Measurements from ENCODE around the gene IGSF9. TPM values are rescaled to one million over a fixed set of nuclear protein-coding genes. Genes with fewer than 3 reads are reported as not detected.

The IGSF9 gene
- total and polyA plus RNA-seq, 2 experiments from 2014 or later = 10.3 to 27.6 TPM

- no peaks in the 10 kb centered on the region for H3K36me3 ChIP-seq (ENCODE audit: insufficient read depth)
- ATAC-seq (no peak), DNase-seq (ENCODE audit: low spot score) (no peak)
- no peak overlapping the region for H3K4me3 ChIP-seq
- H3F3A ChIP-seq (replicated peaks; ENCODE audit: low read depth) = no peaks in the 10 kb centered on the region
- no peaks in the 10 kb centered on the region for H3K79me2 ChIP-seq (replicated peaks; ENCODE audit: insufficient read depth)
- H3K27ac Mint-ChIP-seq = no peak overlapping the region
- H3K4me3 Mint-ChIP-seq = no peak overlapping the region
- H3K27me3 Mint-ChIP-seq (ENCODE audit: insufficient read depth, low read depth, poor library complexity) = peaks cover 6% of the 10 kb centered on the region
- H2AFZ ChIP-seq = no peak overlapping the region
- 0 out of 2 replicates have a peak, but pooled peaks cover 5% of the 10 kb centered on the region for H3K9me2 ChIP-seq (ENCODE audit: insufficient read depth)
- TF ChIP-seq EZH2 (IDR thresholded peaks at IDR 0.05; ENCODE audit: low read depth, unreplicated experiment) (no peak), ZNF114 (CRISPR knock-in tag; IDR thresholded peaks at IDR 0.05) (no peak), REST (IDR thresholded peaks at IDR 0.05; ENCODE audit: unreplicated experiment) (no peak), STAT1 (IDR thresholded peaks at IDR 0.05; ENCODE audit: unreplicated experiment) (no peak), EZH2phosphoT487 (IDR thresholded peaks at IDR 0.05; ENCODE audit: unreplicated experiment) (no peak), CREB1 (CRISPR knock-in tag; IDR thresholded peaks at IDR 0.05; ENCODE audit: low read depth) (no peak), ETS1 (IDR thresholded peaks at IDR 0.05) (no peak), NANOG (IDR thresholded peaks at IDR 0.05; ENCODE audit: borderline replicate concordance) (no peak), JUNB (IDR thresholded peaks at IDR 0.05; ENCODE audit: unreplicated experiment) (no peak), POLR2AphosphoS5 (IDR thresholded peaks at IDR 0.05; ENCODE audit: low read depth) (no peak), ZNF331 (CRISPR knock-in tag; IDR thresholded peaks at IDR 0.05; ENCODE audit: low read depth) (no peak), CTCF (conservative IDR thresholded peaks at IDR 0.05; ENCODE audit: low read depth in 2 of 2) (no peak)
- TF ChIP-seq, protein P1, sequence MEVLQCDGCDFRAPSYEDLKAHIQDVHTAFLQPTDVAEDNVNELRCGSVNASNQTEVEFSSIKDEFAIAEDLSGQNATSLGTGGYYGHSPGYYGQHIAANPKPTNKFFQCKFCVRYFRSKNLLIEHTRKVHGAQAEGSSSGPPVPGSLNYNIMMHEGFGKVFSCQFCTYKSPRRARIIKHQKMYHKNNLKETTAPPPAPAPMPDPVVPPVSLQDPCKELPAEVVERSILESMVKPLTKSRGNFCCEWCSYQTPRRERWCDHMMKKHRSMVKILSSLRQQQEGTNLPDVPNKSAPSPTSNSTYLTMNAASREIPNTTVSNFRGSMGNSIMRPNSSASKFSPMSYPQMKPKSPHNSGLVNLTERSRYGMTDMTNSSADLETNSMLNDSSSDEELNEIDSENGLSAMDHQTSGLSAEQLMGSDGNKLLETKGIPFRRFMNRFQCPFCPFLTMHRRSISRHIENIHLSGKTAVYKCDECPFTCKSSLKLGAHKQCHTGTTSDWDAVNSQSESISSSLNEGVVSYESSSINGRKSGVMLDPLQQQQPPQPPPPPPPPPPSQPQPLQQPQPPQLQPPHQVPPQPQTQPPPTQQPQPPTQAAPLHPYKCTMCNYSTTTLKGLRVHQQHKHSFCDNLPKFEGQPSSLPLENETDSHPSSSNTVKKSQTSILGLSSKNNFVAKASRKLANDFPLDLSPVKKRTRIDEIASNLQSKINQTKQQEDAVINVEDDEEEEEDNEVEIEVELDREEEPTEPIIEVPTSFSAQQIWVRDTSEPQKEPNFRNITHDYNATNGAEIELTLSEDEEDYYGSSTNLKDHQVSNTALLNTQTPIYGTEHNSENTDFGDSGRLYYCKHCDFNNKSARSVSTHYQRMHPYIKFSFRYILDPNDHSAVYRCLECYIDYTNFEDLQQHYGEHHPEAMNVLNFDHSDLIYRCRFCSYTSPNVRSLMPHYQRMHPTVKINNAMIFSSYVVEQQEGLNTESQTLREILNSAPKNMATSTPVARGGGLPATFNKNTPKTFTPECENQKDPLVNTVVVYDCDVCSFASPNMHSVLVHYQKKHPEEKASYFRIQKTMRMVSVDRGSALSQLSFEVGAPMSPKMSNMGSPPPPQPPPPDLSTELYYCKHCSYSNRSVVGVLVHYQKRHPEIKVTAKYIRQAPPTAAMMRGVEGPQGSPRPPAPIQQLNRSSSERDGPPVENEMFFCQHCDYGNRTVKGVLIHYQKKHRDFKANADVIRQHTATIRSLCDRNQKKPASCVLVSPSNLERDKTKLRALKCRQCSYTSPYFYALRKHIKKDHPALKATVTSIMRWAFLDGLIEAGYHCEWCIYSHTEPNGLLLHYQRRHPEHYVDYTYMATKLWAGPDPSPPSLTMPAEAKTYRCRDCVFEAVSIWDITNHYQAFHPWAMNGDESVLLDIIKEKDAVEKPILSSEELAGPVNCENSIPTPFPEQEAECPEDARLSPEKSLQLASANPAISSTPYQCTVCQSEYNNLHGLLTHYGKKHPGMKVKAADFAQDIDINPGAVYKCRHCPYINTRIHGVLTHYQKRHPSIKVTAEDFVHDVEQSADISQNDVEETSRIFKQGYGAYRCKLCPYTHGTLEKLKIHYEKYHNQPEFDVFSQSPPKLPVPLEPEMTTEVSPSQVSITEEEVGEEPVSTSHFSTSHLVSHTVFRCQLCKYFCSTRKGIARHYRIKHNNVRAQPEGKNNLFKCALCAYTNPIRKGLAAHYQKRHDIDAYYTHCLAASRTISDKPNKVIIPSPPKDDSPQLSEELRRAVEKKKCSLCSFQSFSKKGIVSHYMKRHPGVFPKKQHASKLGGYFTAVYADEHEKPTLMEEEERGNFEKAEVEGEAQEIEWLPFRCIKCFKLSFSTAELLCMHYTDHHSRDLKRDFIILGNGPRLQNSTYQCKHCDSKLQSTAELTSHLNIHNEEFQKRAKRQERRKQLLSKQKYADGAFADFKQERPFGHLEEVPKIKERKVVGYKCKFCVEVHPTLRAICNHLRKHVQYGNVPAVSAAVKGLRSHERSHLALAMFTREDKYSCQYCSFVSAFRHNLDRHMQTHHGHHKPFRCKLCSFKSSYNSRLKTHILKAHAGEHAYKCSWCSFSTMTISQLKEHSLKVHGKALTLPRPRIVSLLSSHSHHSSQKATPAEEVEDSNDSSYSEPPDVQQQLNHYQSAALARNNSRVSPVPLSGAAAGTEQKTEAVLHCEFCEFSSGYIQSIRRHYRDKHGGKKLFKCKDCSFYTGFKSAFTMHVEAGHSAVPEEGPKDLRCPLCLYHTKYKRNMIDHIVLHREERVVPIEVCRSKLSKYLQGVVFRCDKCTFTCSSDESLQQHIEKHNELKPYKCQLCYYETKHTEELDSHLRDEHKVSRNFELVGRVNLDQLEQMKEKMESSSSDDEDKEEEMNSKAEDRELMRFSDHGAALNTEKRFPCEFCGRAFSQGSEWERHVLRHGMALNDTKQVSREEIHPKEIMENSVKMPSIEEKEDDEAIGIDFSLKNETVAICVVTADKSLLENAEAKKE (CRISPR knock-in tag; IDR thresholded peaks at IDR 0.05) = no peak
- H3K27me3 ChIP-seq (ENCODE audit: insufficient read depth) = peaks cover 3% of the 10 kb centered on the region; the same call in 1 of the 2 replicates
- no peaks in the 10 kb centered on the region for H3K9me3 Mint-ChIP-seq
- H3K4me1 Mint-ChIP-seq = no peaks in the 10 kb centered on the region
- H4K20me1 ChIP-seq (replicated peaks; ENCODE audit: insufficient read depth) = no peaks in the 10 kb centered on the region
- no peak overlapping the region for H3K4me2 ChIP-seq
- no peaks in the 10 kb centered on the region for H3K4me1 ChIP-seq (ENCODE audit: insufficient read depth)
- H3K36me3 Mint-ChIP-seq (ENCODE audit: low read depth) = no peaks in the 10 kb centered on the region
- H3K27ac ChIP-seq (ENCODE audit: low read depth) = no peak overlapping the region
These were observed 29.0 kb upstream of the IGSF9 start for GRCh38 chr1:159974350-159974965.
